Stimulated activated effector memory CD8-positive, alpha-beta T cell treated with anti-CD3 and anti-CD28 coated beads, Interleukin-12 subunit alpha, Interleukin-12 subunit beta, amount 100 ng/mL, for 72 hours (primary cell): Measurements from ENCODE around the gene SYCP2.
"Not testable (repeated sequence)": the region's sequence is repeated elsewhere in the genome, so short reads cannot be mapped to it uniquely, and the experiment has no call there.

Source experiments
- ATAC-seq: fragments of 150-1000 bp; cut with Tn5 transposase; 2 replicates; pipeline ENCODE4 v1.10.0; 2021
- DNase-seq, 2 donors: peaks; one replicate each; pipeline ENCODE4 v3.0.0; 2021 to 2022; ENCODE audit warnings: low spot score in 2 of 2
- H3K27ac Mint-ChIP-seq: one replicate; pipeline ENCODE4 v1.8.0; 2022; ENCODE audit warnings: mild to moderate bottlenecking, mixed read lengths
- H3K36me3 Mint-ChIP-seq: one replicate; pipeline ENCODE4 v1.8.0; 2022; ENCODE audit warnings: mild to moderate bottlenecking, mixed read lengths
- H3K4me1 Mint-ChIP-seq: one replicate; pipeline ENCODE4 v1.8.0; 2022; ENCODE audit warnings: mixed read lengths
- H3K4me3 Mint-ChIP-seq: one replicate; pipeline ENCODE4 v1.8.0; 2022; ENCODE audit warnings: mild to moderate bottlenecking, mixed read lengths
- H3K9me3 Mint-ChIP-seq: one replicate; pipeline ENCODE4 v1.8.0; 2022; ENCODE audit warnings: mixed read lengths

Gene SYCP2

GRCh38 chr20:59933296-59933848 is at the start of gene SYCP2:
Gene SYCP2 (minus strand): TSS chr20:59933637. CDS start chr20:59922413, 11,224 bp downstream.
- H3K27ac Mint-ChIP-seq: peak within 1 kb of the TSS; percentile 54
- ATAC-seq (peak; percentile 85), DNase-seq (peak in 1 of 2 donors; percentile 47)
- H3K36me3 Mint-ChIP-seq: peaks cover 6% of the 10 kb centered on the region
- peak within 1 kb of the TSS; percentile 71 for H3K4me3 Mint-ChIP-seq
- H3K9me3 Mint-ChIP-seq: no peaks in the 10 kb centered on the region
- H3K4me1 Mint-ChIP-seq: peaks cover 4% of the 10 kb centered on the region

- no peak for DNase-seq
- no peak for ATAC-seq
- no peaks in the 10 kb centered on the region for H3K9me3 Mint-ChIP-seq
- H3K4me1 Mint-ChIP-seq: no peaks in the 10 kb centered on the region
- no peak overlapping the region for H3K27ac Mint-ChIP-seq
- no peaks in the 10 kb centered on the region for H3K36me3 Mint-ChIP-seq
- no peak overlapping the region for H3K4me3 Mint-ChIP-seq
Observed at GRCh38 chr20:59983076-59983475, 49.6 kb upstream of the SYCP2 start.

- DNase-seq: no peak
- Mint-ChIP-seq H3K9me3 (no peaks in the 10 kb centered on the region), H3K4me1 (no peaks in the 10 kb centered on the region), H3K4me3 (no peak overlapping the region), H3K36me3 (no peaks in the 10 kb centered on the region), H3K27ac (no peak overlapping the region)
- no peak for ATAC-seq
Observed at GRCh38 chr20:59977086-59977485, 43.6 kb upstream of the SYCP2 start.

DNA sequence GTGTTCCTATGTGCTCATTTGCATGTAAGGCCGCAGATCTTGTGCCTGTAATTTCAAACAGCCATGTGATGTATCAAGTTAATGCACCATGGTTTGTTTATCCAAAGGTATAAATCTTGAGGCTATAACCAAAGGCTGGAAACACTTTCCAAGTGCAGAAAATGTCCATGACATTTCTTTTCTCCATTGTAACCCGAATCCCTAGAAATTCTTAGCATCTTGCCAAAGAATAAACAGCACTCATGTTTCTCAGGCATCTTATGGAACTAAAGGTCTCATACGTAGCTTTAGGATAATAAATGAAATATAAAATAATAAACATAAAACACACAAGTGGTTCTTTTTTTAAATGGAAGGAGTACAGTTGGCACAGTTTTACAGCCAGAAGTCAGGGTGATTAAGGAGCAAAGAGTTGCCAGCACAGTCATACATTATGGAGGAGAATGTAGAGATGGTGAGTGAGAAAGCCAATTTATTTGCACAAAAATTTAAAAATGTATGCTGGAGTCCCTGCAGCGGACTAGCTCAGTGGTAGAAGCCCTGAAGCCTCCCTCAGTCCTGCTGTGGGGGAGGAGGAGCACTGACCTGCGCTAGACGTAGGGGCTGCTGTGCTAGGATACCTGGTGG is 42.8 kb upstream of the SYCP2 start:
- Mint-ChIP-seq H3K27ac (no peak overlapping the region), H3K9me3 (no peaks in the 10 kb centered on the region), H3K36me3 (no peaks in the 10 kb centered on the region), H3K4me3 (no peak overlapping the region), H3K4me1 (no peaks in the 10 kb centered on the region)
- no peak for ATAC-seq
- DNase-seq: no peak

DNA sequence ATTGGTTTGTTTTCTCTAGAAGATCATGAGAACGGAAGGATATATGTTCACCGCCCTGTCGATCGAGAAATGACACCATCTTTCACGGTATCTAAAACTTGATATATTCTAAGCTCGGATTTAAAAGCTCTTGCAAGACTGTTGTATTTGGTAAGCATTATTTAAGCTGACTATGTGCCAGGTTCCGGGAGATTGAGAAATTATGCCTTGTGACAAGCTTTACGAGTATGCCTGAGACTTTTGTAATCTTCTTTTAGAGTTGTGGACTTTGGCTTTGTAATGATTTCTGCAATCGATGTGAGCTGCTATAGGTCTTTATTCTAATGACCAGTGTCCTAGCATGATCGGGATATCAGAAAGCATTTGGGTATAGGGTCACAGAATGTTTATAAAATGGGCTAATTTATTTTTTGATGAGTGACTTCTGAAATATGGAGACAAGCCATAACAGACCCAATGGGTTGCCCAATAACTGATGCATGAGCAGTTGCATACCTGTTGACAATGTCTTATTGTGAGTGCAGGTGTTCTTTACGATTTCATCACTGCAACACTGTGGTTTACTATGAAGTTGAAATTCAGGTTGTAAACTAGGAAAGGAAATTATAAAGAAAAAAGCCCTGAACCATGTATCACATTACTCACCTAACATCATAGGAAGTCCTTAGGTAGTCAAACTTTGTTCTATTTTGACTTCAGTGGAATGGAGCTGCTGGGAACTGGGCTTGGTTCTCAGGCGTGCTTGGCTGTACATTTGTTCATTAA is 38.8 kb upstream of the SYCP2 start:
- H3K36me3 Mint-ChIP-seq: no peaks in the 10 kb centered on the region
- ATAC-seq (no peak), DNase-seq (no peak)
- no peaks in the 10 kb centered on the region for H3K4me1 Mint-ChIP-seq
- H3K27ac Mint-ChIP-seq: no peak overlapping the region
- H3K4me3 Mint-ChIP-seq: no peak overlapping the region
- no peaks in the 10 kb centered on the region for H3K9me3 Mint-ChIP-seq

DNA sequence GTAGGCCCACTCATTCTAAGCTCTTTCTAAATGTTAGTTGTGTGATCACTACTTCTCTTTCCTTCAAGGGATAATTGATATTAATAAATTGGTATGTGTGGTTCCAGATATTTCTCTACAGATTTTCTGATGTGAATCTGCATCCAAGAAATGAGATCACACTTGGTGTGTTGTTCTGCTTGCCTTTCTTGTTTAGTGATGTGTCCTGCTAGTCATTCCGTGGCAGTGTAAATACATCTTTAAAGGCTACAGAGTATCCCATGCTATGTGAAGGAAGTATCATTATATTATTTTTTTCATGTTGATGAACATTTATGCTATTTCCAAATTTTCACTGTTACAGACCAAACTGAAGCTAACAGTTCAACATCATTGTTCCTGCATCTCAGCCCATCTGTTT is 38.0 kb upstream of the SYCP2 start:
- no peak overlapping the region for H3K4me3 Mint-ChIP-seq
- H3K36me3 Mint-ChIP-seq: no peaks in the 10 kb centered on the region
- no peak for DNase-seq
- no peak for ATAC-seq
- no peaks in the 10 kb centered on the region for H3K9me3 Mint-ChIP-seq
- no peaks in the 10 kb centered on the region for H3K4me1 Mint-ChIP-seq
- no peak overlapping the region for H3K27ac Mint-ChIP-seq

DNA sequence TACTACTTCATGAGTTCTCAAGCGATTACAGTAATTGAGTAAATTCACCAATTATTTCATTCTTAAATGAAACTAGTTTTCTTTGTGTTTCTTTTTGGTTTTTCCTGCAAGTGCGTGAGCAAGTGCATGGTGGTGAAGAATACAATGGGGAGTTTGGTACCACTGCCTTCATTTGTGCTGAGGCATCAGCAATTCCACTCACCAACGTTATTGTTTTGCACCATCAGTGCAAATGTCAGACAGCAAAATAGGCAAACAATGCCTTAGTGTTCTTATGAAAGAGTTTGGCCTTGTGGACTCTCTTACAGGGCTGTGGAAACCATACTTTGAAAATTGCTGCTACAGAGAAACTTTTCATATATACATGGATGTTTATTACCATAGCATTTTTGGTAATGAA is 33.0 kb upstream of the SYCP2 start:
- H3K27ac Mint-ChIP-seq: no peak overlapping the region
- ATAC-seq (no peak), DNase-seq (no peak)
- no peak overlapping the region for H3K4me3 Mint-ChIP-seq
- H3K9me3 Mint-ChIP-seq: no peaks in the 10 kb centered on the region
- H3K4me1 Mint-ChIP-seq: no peaks in the 10 kb centered on the region
- H3K36me3 Mint-ChIP-seq: no peaks in the 10 kb centered on the region

- Mint-ChIP-seq H3K36me3 (no peaks in the 10 kb centered on the region), H3K9me3 (no peaks in the 10 kb centered on the region), H3K27ac (no peak overlapping the region), H3K4me1 (no peaks in the 10 kb centered on the region), H3K4me3 (no peak overlapping the region)
- ATAC-seq (no peak), DNase-seq (no peak)
Observed at GRCh38 chr20:59962155-59962554, 28.7 kb upstream of the SYCP2 start.

DNA sequence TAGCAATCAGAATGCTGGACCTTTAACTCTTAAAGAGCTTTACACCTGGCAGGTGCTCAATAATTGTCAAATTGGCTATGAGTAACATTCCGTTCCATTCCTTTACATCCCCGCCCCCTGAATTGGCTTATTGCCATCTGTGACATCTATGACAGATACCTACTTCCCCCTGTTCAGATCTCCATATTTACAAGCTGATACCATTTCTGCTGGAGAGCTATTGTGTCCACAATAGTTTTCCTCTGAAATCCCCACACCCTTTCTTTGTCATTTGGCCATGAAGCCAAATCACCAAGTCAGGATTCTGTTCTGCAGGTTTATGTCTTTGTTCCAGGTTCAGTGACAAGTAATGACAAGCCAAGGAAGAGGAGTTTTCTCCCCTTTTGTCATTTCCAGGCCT is 28.0 kb upstream of the SYCP2 start:
- Mint-ChIP-seq H3K27ac (no peak overlapping the region), H3K4me3 (no peak overlapping the region), H3K4me1 (no peaks in the 10 kb centered on the region), H3K9me3 (no peaks in the 10 kb centered on the region), H3K36me3 (no peaks in the 10 kb centered on the region)
- ATAC-seq (no peak), DNase-seq (no peak)

- DNase-seq (no peak), ATAC-seq (no peak)
- no peak overlapping the region for H3K27ac Mint-ChIP-seq
- H3K4me3 Mint-ChIP-seq: no peak overlapping the region
- no peaks in the 10 kb centered on the region for H3K9me3 Mint-ChIP-seq
- no peaks in the 10 kb centered on the region for H3K36me3 Mint-ChIP-seq
- H3K4me1 Mint-ChIP-seq: no peaks in the 10 kb centered on the region
Observed at GRCh38 chr20:59958626-59959025, 25.2 kb upstream of the SYCP2 start.

GRCh38 chr20:59958123-59958522 is 24.7 kb upstream of the SYCP2 start, which contains the start of gene CDH26:
Gene CDH26 (plus strand): TSS chr20:59958423. CDS start chr20:59958727, 304 bp downstream.
- no peak within 1 kb of the TSS for H3K27ac Mint-ChIP-seq
- no peak for DNase-seq
- no peaks in the 10 kb centered on the region for H3K9me3 Mint-ChIP-seq
- no peaks in the 10 kb centered on the region for H3K4me1 Mint-ChIP-seq
- no peak for ATAC-seq
- no peaks in the 10 kb centered on the region for H3K36me3 Mint-ChIP-seq
- H3K4me3 Mint-ChIP-seq: no peak within 1 kb of the TSS

DNA sequence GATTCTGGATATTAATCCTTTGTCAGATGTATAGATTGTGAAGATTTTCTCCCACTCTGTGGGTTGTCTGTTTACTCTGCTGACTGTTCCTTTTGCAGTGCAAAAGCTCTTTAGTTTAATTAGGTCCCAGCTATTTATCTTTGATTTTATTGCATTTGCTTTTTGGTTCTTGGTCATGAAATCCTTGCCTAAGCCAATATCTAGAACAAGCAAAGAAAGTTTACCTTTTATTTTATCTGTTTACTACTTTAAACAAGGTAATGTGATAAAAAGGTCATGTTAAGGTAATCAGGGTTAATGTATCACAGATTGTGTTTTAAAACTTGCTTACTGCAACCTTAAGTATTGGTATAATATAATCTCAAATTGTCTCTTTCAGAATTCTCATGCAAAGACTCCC is 24.1 kb upstream of the SYCP2 start:
- H3K27ac Mint-ChIP-seq, ATAC-seq, H3K9me3 Mint-ChIP-seq, DNase-seq, H3K4me1 Mint-ChIP-seq, H3K36me3 Mint-ChIP-seq, H3K4me3 Mint-ChIP-seq: not testable (repeated sequence)

DNA sequence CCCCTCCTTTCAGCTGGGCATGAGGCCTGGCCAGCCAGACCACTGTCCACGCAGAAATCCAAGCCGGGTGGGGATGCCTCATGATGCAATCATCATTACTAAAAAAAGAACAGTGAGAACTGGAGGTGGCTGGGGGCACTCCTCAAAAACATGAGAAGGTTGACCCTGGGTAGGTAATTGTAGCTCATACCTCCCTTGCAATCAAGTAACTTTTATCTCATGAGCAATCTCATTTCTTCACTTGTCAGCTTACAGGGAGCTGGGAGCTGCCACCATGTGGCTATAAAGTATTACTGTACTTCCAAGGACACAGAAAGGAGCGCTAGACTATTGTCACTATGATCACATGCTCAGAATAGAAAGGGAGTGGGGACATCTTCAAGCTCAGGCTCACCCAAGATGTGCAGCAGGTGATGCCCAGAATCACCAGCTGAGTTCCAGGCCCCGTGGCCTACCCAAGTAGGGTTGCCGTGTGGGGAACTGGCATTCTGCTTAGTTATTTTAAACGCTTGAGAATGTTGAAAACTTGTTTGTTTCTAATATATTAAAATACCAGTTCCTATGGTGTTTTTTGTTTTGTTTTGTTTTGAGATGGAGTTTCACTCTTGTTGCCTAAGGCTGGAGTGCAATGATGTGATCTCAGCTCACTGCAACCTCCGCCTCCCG is 21.8 kb upstream of the SYCP2 start:
- H3K36me3 Mint-ChIP-seq: no peaks in the 10 kb centered on the region
- H3K27ac Mint-ChIP-seq: no peak overlapping the region
- ATAC-seq (no peak), DNase-seq (no peak)
- H3K4me3 Mint-ChIP-seq: no peak overlapping the region
- no peaks in the 10 kb centered on the region for H3K9me3 Mint-ChIP-seq
- H3K4me1 Mint-ChIP-seq: no peaks in the 10 kb centered on the region

GRCh38 chr20:59954718-59955117 is 21.3 kb upstream of the SYCP2 start:
- Mint-ChIP-seq H3K4me3 (no peak overlapping the region), H3K9me3 (no peaks in the 10 kb centered on the region), H3K36me3 (no peaks in the 10 kb centered on the region), H3K4me1 (no peaks in the 10 kb centered on the region), H3K27ac (no peak overlapping the region)
- DNase-seq: no peak
- ATAC-seq: no peak

DNA sequence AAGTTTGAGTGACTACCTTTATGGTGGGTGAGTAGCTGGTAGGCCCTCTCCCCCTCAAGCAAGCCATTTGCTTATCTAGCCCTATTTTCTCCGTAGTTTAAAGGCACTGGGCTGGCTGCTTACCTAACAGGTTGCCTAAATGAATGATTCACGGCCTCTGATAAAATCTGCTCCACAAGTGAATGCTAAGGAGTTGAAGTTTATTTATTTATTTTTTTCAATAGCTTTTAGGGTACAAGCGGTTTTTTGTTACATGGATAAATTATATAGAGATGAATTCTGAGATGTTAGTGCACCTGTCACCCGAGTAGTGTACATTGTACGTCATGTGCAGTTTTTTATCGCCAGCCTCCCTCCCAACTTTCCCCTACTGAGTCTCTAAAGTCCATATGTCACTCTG is 16.5 kb upstream of the SYCP2 start:
- Mint-ChIP-seq H3K36me3 (peaks cover 13% of the 10 kb centered on the region), H3K4me1 (peaks cover 8% of the 10 kb centered on the region), H3K9me3 (no peaks in the 10 kb centered on the region), H3K4me3 (no peak overlapping the region), H3K27ac (no peak overlapping the region)
- ATAC-seq (no peak), DNase-seq (no peak)
